ENCODE data around the gene CCR2.

GRCh38 chr3:46365737-46366524 lies 12.0 kb downstream of the CCR2 start:
- no peak for TF ChIP-seq ZNF324 (tag by site-specific recombination; IDR thresholded peaks at IDR 0.05)
- TF ChIP-seq ZNF138 (tag by site-specific recombination; IDR thresholded peaks at IDR 0.05; ENCODE audit: borderline replicate concordance) = no peak
- no peak for TF ChIP-seq ZNF518A (tag by site-specific recombination; conservative IDR thresholded peaks at IDR 0.05; ENCODE audit: low read depth)
- no peak for TF ChIP-seq PRDM4 (tag by site-specific recombination; IDR thresholded peaks at IDR 0.05)
- TF ChIP-seq GLIS1 (tag by site-specific recombination; IDR thresholded peaks at IDR 0.05) = no peak
- no peak for TF ChIP-seq YY1 (tag by site-specific recombination; IDR thresholded peaks at IDR 0.05)
- TF ChIP-seq ZNF239 (tag by site-specific recombination; IDR thresholded peaks at IDR 0.05) = no peak
- no peak for TF ChIP-seq CTCF (tag by site-specific recombination; IDR thresholded peaks at IDR 0.05)

Data from HEK293 (cell line).